Endodermal cell (in vitro differentiated cells): Measurements from ENCODE around the gene MAVS. TPM values are rescaled to one million over a fixed set of nuclear protein-coding genes. Genes with fewer than 3 reads are reported as not detected.
A peak's percentile ranks its signal among the peaks of the same experiment; 100 is the strongest.

Experiments
- DNase-seq: peaks from one replicate; pipeline ENCODE4 v3.0.0-alpha.2; 2017
- H3K27ac ChIP-seq: 2 replicates; pipeline ENCODE4 v1.5.1; 2013; ENCODE audit warnings: mild to moderate bottlenecking, low read depth, low read length, moderate library complexity
- H3K27me3 ChIP-seq: 2 replicates; pipeline ENCODE4 v1.6.1; 2013; ENCODE audit warnings: mild to moderate bottlenecking, low read length, moderate library complexity; ENCODE audit not compliant: insufficient read depth, control insufficient read depth, poor library complexity, severe bottlenecking
- H3K36me3 ChIP-seq: 2 replicates; pipeline ENCODE4 v1.7.0; 2013; ENCODE audit warnings: mild to moderate bottlenecking, low read length, moderate library complexity; ENCODE audit not compliant: control insufficient read depth, insufficient read depth
- H3K4me1 ChIP-seq: one replicate; pipeline ENCODE4 v1.7.0; 2013; ENCODE audit warnings: low read length; ENCODE audit not compliant: control insufficient read depth, insufficient read depth
- H3K4me3 ChIP-seq: 2 replicates; pipeline ENCODE4 v1.5.1; 2013; ENCODE audit warnings: mild to moderate bottlenecking, low read length, moderate library complexity
- H3K9ac ChIP-seq: 2 replicates; pipeline ENCODE4 v1.6.1; 2013; ENCODE audit warnings: mild to moderate bottlenecking, low read length, moderate library complexity; ENCODE audit not compliant: poor library complexity, severe bottlenecking; ENCODE audit errors: extremely low read depth
- H3K9me3 ChIP-seq: 2 replicates; pipeline ENCODE4 v1.6.1; 2013; ENCODE audit warnings: mild to moderate bottlenecking, low read length, moderate library complexity; ENCODE audit not compliant: control insufficient read depth
- H3K27ac Mint-ChIP-seq: 2 replicates; pipeline ENCODE4 v1.8.0; 2020; ENCODE audit warnings: mixed read lengths
- H3K27me3 Mint-ChIP-seq: 2 replicates; pipeline ENCODE4 v1.8.0; 2021; ENCODE audit warnings: mild to moderate bottlenecking, mixed read lengths; ENCODE audit not compliant: insufficient read depth
- H3K36me3 Mint-ChIP-seq: 2 replicates; pipeline ENCODE4 v1.8.0; 2020; ENCODE audit warnings: low read depth, mixed read lengths
- H3K4me1 Mint-ChIP-seq: 2 replicates; pipeline ENCODE4 v1.8.0; 2020; ENCODE audit warnings: mixed read lengths
- H3K4me3 Mint-ChIP-seq: 2 replicates; pipeline ENCODE4 v1.8.0; 2020; ENCODE audit warnings: mild to moderate bottlenecking, moderate library complexity, mixed read lengths
- H3K9me3 Mint-ChIP-seq: 2 replicates; pipeline ENCODE4 v1.8.0; 2020; ENCODE audit warnings: mild to moderate bottlenecking, mixed read lengths
- CTCF ChIP-seq: fragments of 200-600 bp; sonication (generic); conservative IDR thresholded peaks from 2 replicates; pipeline ENCODE4 v1.5.0; 2021; ENCODE audit warnings: antibody characterized with exemption, mild to moderate bottlenecking
- WGBS, 2 experiments: methylation state at CpG; one replicate each; pipeline versions ENCODE4 v1.1.5 to v1.1.7; 2013; ENCODE audit warnings: missing lambda C conversion rate in 2 of 2, mixed read lengths in 1 of 2; ENCODE audit not compliant: insufficient coverage in 1 of 2, insufficient read length in 1 of 2; 5-methylcytosine and 5-hydroxymethylcytosine counted together
- total RNA-seq, 2 donors: library from RNA; stranded (reverse); fragmentation: NEBNext Ultra II Directional in 1 of 2; extraction: Animal tissue kit (Norgen Biotek cat#: 25700) in 1 of 2; gene quantifications; 2 replicates in 1 of 2; 3 replicates in 1 of 2; pipeline ENCODE4 v1.2.1, GENCODE V29; 2021

MAVS gene
- total RNA-seq, 2 donors from 2014 or later = 43.1 to 43.2 TPM

GRCh38 chr20:3914446-3914845 lies 67.8 kb downstream of the MAVS start:
- Histone ChIP-seq H3K9me3 (no peaks in the 10 kb centered on the region), H3K36me3 (peaks cover 93% of the 10 kb centered on the region), H3K4me3 (no peak overlapping the region), H3K27me3 (no peaks in the 10 kb centered on the region), H3K4me1 (no peaks in the 10 kb centered on the region), H3K27ac (no peak overlapping the region), H3K9ac (no peak overlapping the region)
- 100% methylated on average over 2 of the region's 2 CpGs for WGBS, 2 experiments
- no peak overlapping the region for H3K4me3 Mint-ChIP-seq
- H3K9me3 Mint-ChIP-seq = no peaks in the 10 kb centered on the region
- peak overlapping the region; percentile 57 for H3K27ac Mint-ChIP-seq
- peaks cover 2% of the 10 kb centered on the region for H3K4me1 Mint-ChIP-seq
- peaks cover 81% of the 10 kb centered on the region for H3K36me3 Mint-ChIP-seq
- H3K27me3 Mint-ChIP-seq = no peaks in the 10 kb centered on the region
- TF ChIP-seq CTCF = no peak
- DNase-seq = no peak

- Histone ChIP-seq H3K9ac (no peak overlapping the region), H3K27me3 (no peaks in the 10 kb centered on the region), H3K4me1 (no peaks in the 10 kb centered on the region), H3K4me3 (no peak overlapping the region), H3K27ac (no peak overlapping the region), H3K9me3 (no peaks in the 10 kb centered on the region), H3K36me3 (peaks cover 89% of the 10 kb centered on the region)
- DNase-seq = no peak
- no peak for TF ChIP-seq CTCF
- Mint-ChIP-seq H3K9me3 (no peaks in the 10 kb centered on the region), H3K4me3 (no peak overlapping the region), H3K27ac (peak overlapping the region; percentile 72), H3K36me3 (peaks cover 78% of the 10 kb centered on the region), H3K4me1 (no peaks in the 10 kb centered on the region), H3K27me3 (no peaks in the 10 kb centered on the region)
- 84% methylated on average over 2 of the region's 2 CpGs; no CpG with 5 or more reads in 1 of the 2 experiments for WGBS, 2 experiments
Measured at GRCh38 chr20:3915691-3916090, 69.1 kb downstream of the MAVS start.

- Histone ChIP-seq H3K36me3 (peaks cover 83% of the 10 kb centered on the region), H3K27ac (no peak overlapping the region), H3K9ac (no peak overlapping the region), H3K9me3 (no peaks in the 10 kb centered on the region), H3K27me3 (no peaks in the 10 kb centered on the region), H3K4me1 (no peaks in the 10 kb centered on the region), H3K4me3 (no peak overlapping the region)
- Mint-ChIP-seq H3K27me3 (no peaks in the 10 kb centered on the region), H3K4me1 (no peaks in the 10 kb centered on the region), H3K36me3 (peaks cover 77% of the 10 kb centered on the region), H3K27ac (no peak overlapping the region), H3K9me3 (no peaks in the 10 kb centered on the region), H3K4me3 (no peak overlapping the region)
- 93 to 100% methylated on average over 1 to 2 of the region's 2 CpGs for WGBS, 2 experiments
- TF ChIP-seq CTCF = no peak
- no peak for DNase-seq
Measured at GRCh38 chr20:3916364-3916763, 69.7 kb downstream of the MAVS start.
